ENCODE data around the gene LRCH1. TPM values are rescaled to one million over a fixed set of nuclear protein-coding genes. Genes with fewer than 3 reads are reported as not detected.

The LRCH1 gene
- polyA plus RNA-seq, 1 donor (not counting 4 experiments of a cell fraction or from before 2014, with no cell fraction given) = 16.2 TPM

DNA sequence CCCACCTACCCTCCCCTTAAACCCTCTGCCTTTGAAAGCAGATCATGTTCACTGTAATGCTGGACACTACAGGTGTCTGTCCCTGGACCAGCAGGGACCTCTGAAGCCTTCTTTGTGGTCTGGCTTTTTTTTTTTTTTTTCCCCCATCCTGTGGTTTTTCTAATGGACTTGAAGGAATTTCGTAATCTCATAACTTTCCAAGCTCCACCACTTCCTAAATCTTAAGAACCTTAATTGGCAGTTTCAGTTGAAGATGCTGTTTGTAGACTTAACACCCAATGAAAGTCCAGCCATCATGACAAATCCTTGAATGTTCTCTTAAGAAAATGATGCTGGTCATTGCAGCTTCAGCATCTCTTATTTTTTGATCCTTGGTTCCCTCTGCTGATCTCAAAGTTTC is 45.0 kb upstream of the LRCH1 start:
- no peaks in the 10 kb centered on the region for H3K27me3 ChIP-seq (ENCODE audit: control insufficient read depth, extremely low read depth, insufficient read depth, low read length)
- no peaks in the 10 kb centered on the region for H3K4me1 ChIP-seq (ENCODE audit: control insufficient read depth, extremely low read depth, insufficient read depth, low read length)
- no peak overlapping the region for H2AFZ ChIP-seq (ENCODE audit: control insufficient read depth, low read length)
- TF ChIP-seq, protein P1, sequence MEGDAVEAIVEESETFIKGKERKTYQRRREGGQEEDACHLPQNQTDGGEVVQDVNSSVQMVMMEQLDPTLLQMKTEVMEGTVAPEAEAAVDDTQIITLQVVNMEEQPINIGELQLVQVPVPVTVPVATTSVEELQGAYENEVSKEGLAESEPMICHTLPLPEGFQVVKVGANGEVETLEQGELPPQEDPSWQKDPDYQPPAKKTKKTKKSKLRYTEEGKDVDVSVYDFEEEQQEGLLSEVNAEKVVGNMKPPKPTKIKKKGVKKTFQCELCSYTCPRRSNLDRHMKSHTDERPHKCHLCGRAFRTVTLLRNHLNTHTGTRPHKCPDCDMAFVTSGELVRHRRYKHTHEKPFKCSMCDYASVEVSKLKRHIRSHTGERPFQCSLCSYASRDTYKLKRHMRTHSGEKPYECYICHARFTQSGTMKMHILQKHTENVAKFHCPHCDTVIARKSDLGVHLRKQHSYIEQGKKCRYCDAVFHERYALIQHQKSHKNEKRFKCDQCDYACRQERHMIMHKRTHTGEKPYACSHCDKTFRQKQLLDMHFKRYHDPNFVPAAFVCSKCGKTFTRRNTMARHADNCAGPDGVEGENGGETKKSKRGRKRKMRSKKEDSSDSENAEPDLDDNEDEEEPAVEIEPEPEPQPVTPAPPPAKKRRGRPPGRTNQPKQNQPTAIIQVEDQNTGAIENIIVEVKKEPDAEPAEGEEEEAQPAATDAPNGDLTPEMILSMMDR (optimal IDR thresholded peaks at IDR 0.05 in 1 of 3, IDR thresholded peaks at IDR 0.05 in 1 of 3, conservative IDR thresholded peaks at IDR 0.05 in 1 of 3; ENCODE audit: extremely low read depth in 1 of 3, insufficient read depth in 2 of 3, low read length in 3 of 3) = no peak
- TF ChIP-seq EZH2 (IDR thresholded peaks at IDR 0.05; ENCODE audit: low read length) = no peak
- H3K79me2 ChIP-seq (ENCODE audit: control insufficient read depth, insufficient read depth, low read length) = no peaks in the 10 kb centered on the region
- no peak overlapping the region for H3K27ac ChIP-seq (ENCODE audit: control insufficient read depth, insufficient read depth, low read length)
- H4K20me1 ChIP-seq (ENCODE audit: control insufficient read depth, extremely low read depth, insufficient read depth, low read length) = no peaks in the 10 kb centered on the region
- no peak overlapping the region for H3K9ac ChIP-seq (ENCODE audit: control insufficient read depth, extremely low read depth, insufficient read depth, low read length)
- dilution Hi-C loops (cut with MboI; ENCODE audit: extremely low pct_ligation_motif_present, low sequenced_read_pairs) = no loop called here
- no peak overlapping the region for H3K4me2 ChIP-seq (ENCODE audit: control insufficient read depth, extremely low read depth, insufficient read depth, low read depth, low read length)
- FAIRE-seq = no peak
- no peak overlapping the region for H3K4me3 ChIP-seq (ENCODE audit: control insufficient read depth in 2 of 3, extremely low read depth in 1 of 3, insufficient read depth in 2 of 3, low read depth in 1 of 3, low read length in 3 of 3)
- H3K9me3 ChIP-seq (ENCODE audit: control insufficient read depth, low read depth, low read length) = no peaks in the 10 kb centered on the region
- no peak for DNase-seq (ENCODE audit: low read depth, low spot score)
- H3K9me1 ChIP-seq (ENCODE audit: control insufficient read depth, extremely low read depth, insufficient read depth, low read length) = no peaks in the 10 kb centered on the region
- no peaks in the 10 kb centered on the region for H3K36me3 ChIP-seq (ENCODE audit: control insufficient read depth in 2 of 2, extremely low read depth in 1 of 2, insufficient read depth in 2 of 2, low read length in 2 of 2)

- TF ChIP-seq EZH2 (IDR thresholded peaks at IDR 0.05; ENCODE audit: low read length) = no peak
- TF ChIP-seq, protein P1 (optimal IDR thresholded peaks at IDR 0.05 in 1 of 3, IDR thresholded peaks at IDR 0.05 in 1 of 3, conservative IDR thresholded peaks at IDR 0.05 in 1 of 3; ENCODE audit: extremely low read depth in 1 of 3, insufficient read depth in 2 of 3, low read length in 3 of 3) = no peak
- FAIRE-seq (no peak), DNase-seq (ENCODE audit: low read depth, low spot score) (no peak)
- Histone ChIP-seq H3K9me1 (ENCODE audit: control insufficient read depth, extremely low read depth, insufficient read depth, low read length) (no peaks in the 10 kb centered on the region), H4K20me1 (ENCODE audit: control insufficient read depth, extremely low read depth, insufficient read depth, low read length) (no peaks in the 10 kb centered on the region), H3K27ac (ENCODE audit: control insufficient read depth, insufficient read depth, low read length) (no peak overlapping the region), H3K27me3 (ENCODE audit: control insufficient read depth, extremely low read depth, insufficient read depth, low read length) (no peaks in the 10 kb centered on the region), H3K79me2 (ENCODE audit: control insufficient read depth, insufficient read depth, low read length) (no peaks in the 10 kb centered on the region), H3K4me3 (ENCODE audit: control insufficient read depth in 2 of 3, extremely low read depth in 1 of 3, insufficient read depth in 2 of 3, low read depth in 1 of 3, low read length in 3 of 3) (no peak overlapping the region), H3K9ac (ENCODE audit: control insufficient read depth, extremely low read depth, insufficient read depth, low read length) (no peak overlapping the region), H2AFZ (ENCODE audit: control insufficient read depth, low read length) (no peak overlapping the region), H3K4me1 (ENCODE audit: control insufficient read depth, extremely low read depth, insufficient read depth, low read length) (no peaks in the 10 kb centered on the region), H3K4me2 (ENCODE audit: control insufficient read depth, extremely low read depth, insufficient read depth, low read depth, low read length) (no peak overlapping the region), H3K9me3 (ENCODE audit: control insufficient read depth, low read depth, low read length) (no peaks in the 10 kb centered on the region), H3K36me3 (ENCODE audit: control insufficient read depth in 2 of 2, extremely low read depth in 1 of 2, insufficient read depth in 2 of 2, low read length in 2 of 2) (no peaks in the 10 kb centered on the region)
- dilution Hi-C loops (cut with MboI; ENCODE audit: extremely low pct_ligation_motif_present, low sequenced_read_pairs) = no loop called here
Measured at GRCh38 chr13:46509981-46510380, 43.0 kb upstream of the LRCH1 start.
